Heart left ventricle (tissue), 13 donors: ENCODE results near the gene VWA8.

Experiments
- CTCF ChIP-seq, 12 donors: fragments of 200-600 bp; sonication (generic) in 4 of 12; IDR thresholded peaks; one replicate each; pipeline versions ENCODE4 v1.5.0 to v1.8.0; 2018 to 2022; ENCODE audit warnings: antibody characterized with exemption in 12 of 12, mild to moderate bottlenecking in 5 of 12
- POLR2A ChIP-seq, 2 donors: fragments of 450-650 bp; IDR thresholded peaks; one replicate each; pipeline ENCODE4 v1.6.1; 2017; ENCODE audit warnings: antibody characterized with exemption in 2 of 2, mild to moderate bottlenecking in 2 of 2, moderate library complexity in 2 of 2
- donor health status: ischemic (EF 13 %, LVEDD 7.1; RV severe dilation, severe dysfunction).
- donor health status: DM: no; HTN: yes; CAD: no.
- donor health status: DM: no; HTN: no; CAD: no.
- donor health status: ischemic (EF 25% LVEDD 6.9; RV normal size, moderate dysfunction).
- donor health status: ischemic (EF 25% LVEDD 5.7; RV mildly dilated, moderate dysfunction).
- donor health status: ischemic (EF 35%, LVEDD 5.7; RV mildly dilated, moderate dysfunction).
- donor health status: nonischemic (EF 11% LVEDD 7.7; RV severe dilation, severe dysfunction).
- donor health status: DM: yes; HTN: yes; CAD: no.
- donor health status: PGD.
- donor health status: ischemic (EF 29% LVEDD 5.4; RV normal size, mild dysfunction).
- donor health status: nonischemic (EF 23%, LVEDD 6.1; RV moderate dilation, normal function).

GRCh38 chr13:41925014-41925413 lies 35.9 kb downstream of the VWA8 start:
- TF ChIP-seq CTCF (IDR thresholded peaks at IDR 0.05) (no peak), POLR2A (IDR thresholded peaks at IDR 0.05) (no peak)
